SK-MEL-5 (cell line): ENCODE results near the gene NKAIN2. TPM values are rescaled to one million over a fixed set of nuclear protein-coding genes. Genes with fewer than 3 reads are reported as not detected.

Experiments
- DNase-seq: peaks from one replicate; pipeline ENCODE4 v3.0.0-alpha.2; 2016; ENCODE audit warnings: low read depth, low spot score
- in situ Hi-C: cut with HindIII; loops from 2 replicates; pipeline ENCODE4 v1.10.0; 2016; ENCODE audit warnings: low sequenced_read_pairs, high pct_unique_total_duplicates, low pct_unique_long_range_greater_than_20kb
- polyA plus RNA-seq, 2 experiments: library from polyadenylated mRNA; depleted of rRNA; stranded (reverse); fragments of >200 nt; gene quantifications; 2 replicates each; pipeline ENCODE4 v1.2.3, GENCODE V29; 2015
- total RNA-seq: library from RNA; depleted of rRNA; stranded (reverse); fragments of >200 nt; shearing (Covaris generic); gene quantifications from 2 replicates; pipeline ENCODE4 v1.2.3, GENCODE V29; 2014; rRNA removed

The NKAIN2 gene
- total RNA-seq, result 0.11 TPM in 1 of 2 replicates, not detected in the other
- polyA plus RNA-seq (2015; cell fraction: cytosol; rRNA removed), result 0.04 and 0.08 TPM in 2 replicates
- not detected in 2 replicates for polyA plus RNA-seq (2015; cell fraction: nucleus; rRNA removed)

DNA sequence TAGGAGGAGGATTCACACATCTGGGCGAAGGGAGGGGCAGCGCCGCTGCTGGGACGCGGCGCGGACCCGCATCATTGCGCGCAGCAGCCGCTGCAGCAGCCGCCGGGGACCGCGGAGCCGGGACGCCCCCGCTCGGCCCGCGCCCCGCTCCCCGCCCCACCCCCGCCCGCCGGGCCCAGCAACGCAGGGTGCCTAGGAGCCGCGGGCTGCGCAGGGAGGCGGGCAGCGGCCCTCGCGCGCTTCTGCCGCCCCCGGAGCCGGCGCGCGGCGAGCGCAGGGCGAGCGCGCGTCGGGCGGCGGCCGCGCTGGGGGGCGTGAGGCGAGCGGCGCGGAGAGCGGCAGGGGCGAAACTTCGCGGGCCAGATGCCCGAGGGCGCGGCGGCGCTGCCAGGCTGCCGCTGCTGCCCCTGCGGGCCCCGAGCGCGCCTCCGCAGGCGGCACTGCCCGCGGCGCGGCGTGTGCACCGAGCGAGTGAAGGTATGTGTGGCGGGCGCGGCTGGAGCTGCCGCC, at the start of gene NKAIN2:
NKAIN2 (plus strand) TSS at position 362 of the 510 bp plus-strand sequence.
- in situ Hi-C loops, result no loop called here
- DNase-seq, result no peak

DNA sequence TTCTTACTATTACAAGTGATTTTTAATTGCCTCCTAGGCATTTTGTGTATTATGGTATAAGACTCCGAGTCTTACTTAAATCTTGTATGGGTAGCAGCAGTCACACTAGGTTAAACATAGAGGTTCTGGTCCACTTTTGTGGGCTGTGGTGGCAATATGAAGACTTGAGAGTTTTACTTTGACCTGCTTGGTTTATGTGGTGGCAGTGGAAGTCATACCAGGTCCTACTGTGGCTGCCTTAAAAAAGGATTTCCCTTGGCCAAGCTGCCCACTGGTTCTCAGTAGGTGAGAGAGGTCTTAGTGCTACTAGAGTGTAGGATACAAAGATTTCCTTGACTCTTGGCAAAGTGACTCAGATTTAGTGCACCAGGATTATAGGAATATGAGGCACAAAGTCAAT, 44.2 kb upstream of the NKAIN2 start:
- DNase-seq, result no peak
- in situ Hi-C loops, result no loop called here

DNA sequence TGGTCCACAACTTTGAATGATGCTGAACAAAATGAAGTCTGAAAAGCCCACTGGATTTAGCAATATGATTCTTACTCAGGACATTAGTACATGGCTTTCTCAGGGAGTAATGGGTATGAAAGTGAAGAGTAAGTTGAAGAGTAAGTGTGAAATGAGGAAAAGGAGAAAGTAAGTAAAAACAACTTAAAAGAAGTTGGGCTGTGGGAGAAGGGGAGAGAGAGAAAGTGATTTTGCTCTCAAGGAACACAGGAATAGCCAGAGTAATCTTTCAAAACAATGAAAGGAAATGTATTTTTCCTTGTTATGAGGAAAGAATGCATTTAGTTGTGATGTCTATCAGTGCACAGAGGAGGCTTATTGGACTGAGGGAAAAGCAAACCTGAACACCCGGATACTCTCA, 39.8 kb upstream of the NKAIN2 start:
- in situ Hi-C loops, result no loop called here
- DNase-seq, result no peak

DNA sequence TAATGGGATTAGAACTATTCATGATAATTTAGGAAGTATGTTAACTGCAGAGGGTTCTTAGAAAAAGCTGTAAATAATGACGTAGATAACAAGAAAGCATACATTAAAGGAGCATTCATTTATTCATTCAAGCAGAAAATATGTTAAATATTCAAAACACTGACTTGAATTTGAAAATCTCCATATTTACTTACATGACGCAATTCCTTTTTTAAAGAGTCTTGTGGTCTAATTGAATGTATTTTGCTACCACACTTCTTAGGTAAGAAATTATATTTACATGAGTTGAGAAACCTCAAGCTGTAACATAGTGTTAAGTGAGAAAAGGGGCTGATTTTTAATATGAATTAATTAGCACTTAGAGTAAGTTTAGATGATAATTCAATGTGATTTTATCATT, 38.9 kb upstream of the NKAIN2 start:
- DNase-seq, result no peak
- in situ Hi-C loops, result no loop called here

DNA sequence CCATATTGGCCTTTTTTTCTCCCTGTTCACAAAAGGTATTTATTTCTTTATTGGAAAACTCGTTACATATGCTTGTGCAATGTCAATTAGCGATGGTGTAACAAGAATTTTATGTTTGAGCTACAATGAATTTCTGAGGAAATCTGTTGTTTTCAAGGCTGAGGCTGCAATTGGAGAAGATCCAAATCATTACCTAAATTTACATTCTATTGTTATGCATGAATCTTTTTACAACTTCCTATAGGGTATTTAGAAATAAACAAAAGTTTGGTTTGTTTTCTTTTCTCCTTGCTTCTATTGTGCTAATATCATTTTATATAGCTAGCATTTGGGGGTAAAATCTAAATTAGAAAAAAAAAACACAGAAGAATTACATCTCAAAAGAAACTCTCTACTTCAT, 34.7 kb upstream of the NKAIN2 start:
- in situ Hi-C loops, result no loop called here

DNA sequence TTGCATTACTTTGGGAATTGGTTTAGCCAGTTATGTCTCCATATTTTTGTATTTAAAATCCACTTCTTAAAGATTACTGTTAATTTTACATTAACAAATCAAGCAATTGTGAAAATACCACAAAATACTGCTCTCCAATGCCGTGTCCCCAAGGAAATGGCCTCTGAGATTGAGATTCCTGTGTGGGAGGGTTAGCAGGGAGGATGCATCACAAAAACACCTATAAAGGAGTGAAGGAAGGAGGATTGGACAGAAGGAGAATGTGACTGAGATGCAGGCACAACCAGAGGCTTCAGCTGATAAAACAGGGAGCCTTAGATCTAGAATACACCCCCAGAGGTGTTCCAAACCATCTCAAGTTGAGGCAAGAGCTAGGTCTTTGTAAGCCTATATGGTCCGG, 34.2 kb upstream of the NKAIN2 start:
- in situ Hi-C loops, result no loop called here
- DNase-seq, result no peak

More for the DNA sequence above, 34.7 kb upstream of the NKAIN2 start:
- no peak for DNase-seq

DNA sequence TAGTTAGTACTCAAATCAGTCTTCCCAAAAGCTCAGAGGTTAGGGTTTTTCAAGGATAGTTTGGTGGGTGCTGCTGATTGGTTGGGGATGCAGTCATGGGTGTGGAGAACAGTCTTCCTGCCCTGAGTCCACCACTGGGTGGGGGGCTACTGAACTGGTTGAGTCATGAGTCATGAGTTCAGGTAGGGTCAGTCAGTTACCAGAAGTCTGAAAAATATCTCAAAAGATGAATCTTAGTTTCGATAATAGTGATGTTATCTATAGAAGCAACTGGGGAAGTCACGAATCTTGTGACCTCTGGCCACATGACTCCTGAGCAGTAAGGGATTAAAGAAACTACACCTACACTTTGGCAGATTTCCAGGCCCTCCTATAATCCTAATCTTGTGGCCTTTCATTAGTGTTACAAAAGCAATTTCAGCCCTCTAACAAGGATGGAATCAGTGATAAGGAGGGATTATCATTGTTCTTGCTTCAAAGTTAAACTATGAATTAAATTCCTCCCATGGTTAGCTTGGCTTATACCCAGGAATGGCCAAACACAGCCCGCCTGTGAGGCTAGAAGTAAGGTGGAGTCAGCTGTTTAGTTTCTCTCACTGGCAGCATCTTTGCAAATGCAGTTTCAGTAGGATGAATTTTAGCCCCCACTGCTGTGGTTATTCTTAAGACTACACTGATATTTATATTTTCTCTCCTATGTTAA, 33.3 kb upstream of the NKAIN2 start:
- in situ Hi-C loops, result no loop called here
- no peak for DNase-seq

DNA sequence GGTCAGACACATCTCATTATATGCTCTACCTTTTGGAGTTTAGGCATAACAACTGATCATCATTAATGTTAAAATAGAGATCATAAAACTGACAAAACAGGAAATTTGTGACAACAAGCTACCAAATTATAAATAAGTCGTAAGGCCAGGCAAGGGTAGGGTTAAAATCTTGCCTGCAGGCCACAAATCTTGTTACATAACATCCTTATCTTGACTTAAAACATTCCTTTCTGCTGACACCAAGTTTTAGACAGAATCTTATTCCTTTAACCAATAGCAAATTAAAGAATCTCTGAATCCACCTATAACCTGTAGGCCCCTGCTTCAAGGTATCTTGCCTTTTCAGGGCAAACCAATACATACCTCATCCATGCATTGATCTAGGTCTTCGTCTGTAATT, 32.5 kb upstream of the NKAIN2 start:
- in situ Hi-C loops, result no loop called here
- no peak for DNase-seq

DNA sequence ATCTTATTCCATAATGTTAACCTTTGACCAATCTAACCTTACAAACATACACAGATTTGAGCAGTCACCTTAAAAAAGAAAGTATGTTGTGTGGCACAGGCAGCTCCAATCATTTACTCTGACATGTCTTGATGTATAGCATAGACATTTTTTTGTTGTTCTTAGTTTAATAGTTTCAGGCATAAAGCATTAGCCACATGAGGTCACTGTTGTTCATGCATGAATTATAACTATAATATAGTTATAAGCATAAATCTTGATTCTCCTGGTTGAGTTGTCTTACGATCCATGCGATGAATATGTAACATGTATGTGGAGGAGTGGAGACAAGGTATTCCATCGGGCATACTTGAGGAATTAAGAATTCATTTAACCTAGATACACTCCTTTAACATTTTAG, 26.1 kb upstream of the NKAIN2 start:
- peak; percentile 29 for DNase-seq
- in situ Hi-C loops, result no loop called here

DNA sequence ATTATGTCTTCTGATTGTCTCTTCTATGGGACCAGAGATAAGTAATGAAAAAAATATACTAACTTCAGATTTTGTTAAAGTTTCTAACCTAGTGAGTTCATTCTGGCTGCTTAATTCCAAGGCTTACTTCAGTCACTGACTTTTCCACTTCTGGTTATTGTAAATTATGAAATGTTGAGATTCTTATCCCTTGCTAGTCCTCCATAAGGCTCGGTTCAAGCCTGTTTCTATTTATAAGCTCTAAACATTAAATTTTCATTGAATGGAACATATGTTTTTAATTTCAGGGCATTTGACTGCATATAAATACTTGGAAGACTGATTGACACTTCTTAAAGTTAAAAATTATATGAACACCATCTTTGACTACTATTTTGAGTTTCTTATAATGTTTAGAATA, 23.6 kb upstream of the NKAIN2 start:
- no peak for DNase-seq
- in situ Hi-C loops, result no loop called here

DNA sequence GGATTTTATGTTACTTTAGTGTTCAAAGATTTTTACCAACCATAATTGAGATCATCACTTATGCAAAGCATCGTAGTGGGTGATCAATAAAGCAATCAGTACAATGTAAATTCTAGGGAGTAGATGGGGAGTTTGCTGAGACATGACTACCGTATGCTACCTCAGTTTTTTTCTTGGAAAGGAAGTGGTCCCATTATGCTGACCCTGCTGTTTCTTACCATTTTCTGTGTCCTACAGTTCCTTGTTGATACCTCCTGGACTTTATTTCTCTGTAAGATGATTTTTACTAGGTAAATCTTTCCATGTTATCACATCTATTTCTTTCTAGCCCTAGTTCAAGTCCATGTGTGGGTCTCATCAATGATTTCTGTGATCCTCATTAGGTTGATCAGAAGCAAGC, 19.3 kb upstream of the NKAIN2 start:
- in situ Hi-C loops, result no loop called here
- DNase-seq, result no peak

DNA sequence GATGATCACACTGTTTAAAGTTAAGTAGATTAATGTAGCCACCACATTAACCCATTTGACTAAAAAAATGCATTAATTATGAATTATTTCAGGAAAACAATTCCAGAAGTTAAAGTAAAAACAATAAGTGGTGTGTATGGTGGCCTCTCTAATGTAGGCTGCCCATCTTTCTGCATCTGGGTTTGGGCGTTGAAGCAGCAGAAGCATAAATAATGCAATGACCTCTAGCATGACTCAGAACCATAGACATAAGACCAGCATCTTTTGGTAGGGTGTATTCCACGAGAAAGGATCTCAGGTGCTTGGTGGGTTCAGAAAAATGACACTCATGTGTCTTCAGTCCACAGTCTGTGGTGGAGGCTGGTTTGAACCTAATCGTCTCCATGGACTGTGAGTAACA, 18.6 kb upstream of the NKAIN2 start:
- DNase-seq, result no peak

DNA sequence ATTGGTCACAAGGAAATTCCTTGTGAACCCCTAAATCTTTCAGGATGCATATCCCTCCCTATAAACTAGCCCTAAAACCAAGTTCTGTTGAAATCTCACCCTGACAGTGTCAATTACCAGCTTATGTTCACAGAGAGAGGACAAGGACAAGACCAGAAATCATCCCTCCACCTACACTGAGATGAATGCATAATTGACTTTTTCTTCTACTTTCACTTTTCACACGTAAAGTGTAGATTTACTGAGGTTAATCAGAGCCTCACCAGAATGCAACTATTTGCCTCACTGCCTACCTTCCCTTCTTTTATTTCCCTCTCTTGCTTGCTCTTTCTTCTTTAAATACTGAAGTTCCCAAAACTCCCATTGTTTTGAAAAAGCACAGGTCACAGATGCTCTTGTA, 15.3 kb upstream of the NKAIN2 start:
- in situ Hi-C loops, result no loop called here
- no peak for DNase-seq

More for the DNA sequence above, 18.6 kb upstream of the NKAIN2 start:
- in situ Hi-C loops, result no loop called here

DNA sequence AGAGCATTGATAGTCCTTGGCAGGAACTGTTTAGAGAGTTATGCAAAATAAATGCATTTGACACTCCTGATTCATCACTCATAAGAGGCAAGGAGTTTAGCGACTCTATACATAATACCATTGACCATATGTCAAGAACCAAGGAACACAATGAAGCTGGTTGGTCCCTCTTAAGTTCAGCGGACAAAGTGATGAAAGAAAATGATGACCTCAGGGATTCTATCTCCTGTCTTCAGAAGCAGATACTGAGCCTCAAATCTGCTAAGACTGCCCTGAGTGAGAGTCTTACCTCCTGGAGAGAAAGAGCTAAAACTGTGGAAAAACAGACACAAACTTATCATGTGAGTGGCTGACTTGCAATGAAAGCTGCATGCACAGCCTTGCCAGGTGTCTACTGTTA, 9.5 kb upstream of the NKAIN2 start:
- in situ Hi-C loops, result no loop called here
- no peak for DNase-seq

DNA sequence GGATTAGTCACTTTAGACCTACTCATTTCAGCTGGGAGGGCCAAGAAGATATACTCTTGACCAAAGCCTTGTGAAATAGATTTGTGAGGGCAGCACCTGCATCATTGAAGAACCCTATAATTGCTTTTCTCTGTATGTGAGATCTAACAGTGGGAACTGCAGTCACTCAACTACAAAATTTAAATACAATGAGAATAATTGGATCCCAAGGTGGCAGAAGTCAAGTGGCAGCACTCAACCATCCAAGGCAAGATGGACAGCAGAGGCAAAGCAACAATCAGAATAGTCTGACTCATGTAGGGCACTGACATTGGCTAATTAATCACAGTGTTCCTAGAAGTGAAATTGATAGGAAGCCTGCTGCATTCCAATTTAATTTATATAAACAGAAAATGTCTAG, 8.9 kb upstream of the NKAIN2 start:
- DNase-seq, result no peak
- in situ Hi-C loops, result no loop called here

DNA sequence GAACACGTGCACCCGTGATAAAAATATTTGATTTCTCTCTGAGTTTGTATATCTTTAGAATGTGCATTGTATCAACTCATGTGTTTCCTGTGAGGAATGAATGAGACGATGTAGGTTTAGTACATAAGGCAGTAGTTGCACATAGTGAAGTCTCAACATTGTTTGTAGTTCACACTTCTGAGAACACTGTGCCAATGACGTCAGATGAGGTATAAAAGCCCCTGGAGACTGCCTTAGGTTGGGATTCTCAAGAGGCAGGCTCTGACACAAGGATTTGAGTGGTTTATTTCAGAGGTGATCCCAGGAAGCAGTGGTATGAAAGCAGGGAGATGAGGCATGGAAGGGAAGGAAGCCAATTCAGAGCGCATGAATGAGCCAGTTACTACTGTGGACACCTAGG, 2.6 kb upstream of the NKAIN2 start:
- DNase-seq, result no peak
- in situ Hi-C loops, result no loop called here

DNA sequence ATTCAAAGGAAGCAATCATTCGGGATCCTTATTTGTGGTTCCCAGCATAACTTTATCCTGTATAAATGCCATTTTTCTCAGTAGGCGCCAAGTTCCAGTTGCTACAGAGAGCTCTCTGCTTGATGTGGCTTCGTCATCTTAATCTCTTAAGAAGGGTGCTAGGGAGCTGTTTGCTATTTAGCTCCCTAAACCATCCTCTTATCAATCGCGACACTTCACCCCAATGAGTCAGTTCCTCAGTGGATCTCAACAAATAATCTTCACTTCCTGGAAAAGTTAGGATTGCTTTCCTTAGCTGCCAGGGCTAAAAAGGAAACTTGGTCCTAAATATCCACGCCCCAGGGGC, 1.3 kb upstream of the NKAIN2 start:
- DNase-seq, result no peak

DNA sequence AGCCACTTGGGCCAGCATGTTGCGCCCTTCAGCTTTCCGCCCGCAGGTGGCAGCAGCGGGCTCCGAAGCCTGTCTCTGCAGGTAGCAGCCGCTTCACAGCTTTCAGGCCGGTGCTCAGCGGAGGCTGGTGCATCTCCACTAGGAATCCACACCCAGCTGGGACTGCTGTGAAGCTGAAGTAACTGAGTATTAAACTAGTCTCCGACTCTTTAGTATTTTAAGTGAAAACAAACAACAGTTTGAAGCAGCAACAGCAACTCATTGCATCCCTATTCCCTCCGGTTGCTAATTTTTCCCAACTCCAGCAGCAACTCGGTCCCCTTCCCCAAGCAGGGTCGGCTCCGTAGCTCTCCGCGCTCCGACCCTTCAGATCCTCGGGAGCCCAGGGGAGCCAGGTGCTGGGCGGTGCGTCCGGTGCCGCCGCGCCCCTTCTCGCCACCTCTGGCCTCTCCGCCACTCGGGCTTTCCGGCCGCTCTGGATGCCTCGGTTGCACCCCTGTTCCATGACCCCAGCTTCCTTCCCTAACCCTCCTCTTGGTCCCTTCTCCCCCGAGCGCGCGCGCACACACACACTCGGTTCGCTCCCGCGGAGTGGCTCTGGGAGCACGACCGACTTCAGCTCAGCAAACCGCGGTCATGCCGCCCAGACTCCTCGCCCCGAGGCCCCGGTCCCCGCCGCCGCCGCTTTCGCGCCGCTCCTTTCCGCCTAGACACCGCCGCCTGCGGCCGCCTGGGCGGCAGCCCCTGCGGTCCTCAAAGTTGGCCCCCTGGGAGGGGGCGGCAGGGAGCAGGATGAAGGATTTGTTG, 765 bp upstream of the NKAIN2 start:
- peak; percentile 74 for DNase-seq
- in situ Hi-C loops, result no loop called here

More for the DNA sequence above, 1.3 kb upstream of the NKAIN2 start:
- in situ Hi-C loops, result no loop called here
